HepG2 (cell line): ENCODE results near the gene TCP11L1. TPM values are rescaled to one million over a fixed set of nuclear protein-coding genes. Genes with fewer than 3 reads are reported as not detected.

Source experiments
- CBX1 ChIP-seq: IDR thresholded peaks from one replicate; pipeline ENCODE4 v1.6.1; 2016; ENCODE audit warnings: antibody characterized with exemption, low read depth
- ISL2 ChIP-seq: sonication (generic); formaldehyde crosslinking; IDR thresholded peaks from 2 replicates; pipeline ENCODE4 v1.5.0; 2020; ENCODE audit warnings: missing genetic modification reagents
- MEIS2 ChIP-seq: sonication (generic); formaldehyde crosslinking; IDR thresholded peaks from 2 replicates; pipeline ENCODE4 v1.9.0; 2021; ENCODE audit warnings: mild to moderate bottlenecking, missing genetic modification reagents
- NFIC ChIP-seq: IDR thresholded peaks from 2 replicates; pipeline ENCODE4 v1.6.1; 2012; ENCODE audit warnings: mild to moderate bottlenecking, low read length, inconsistent platforms
- SP2 ChIP-seq: sonication (generic); formaldehyde crosslinking; IDR thresholded peaks from 2 replicates; pipeline ENCODE4 v1.5.1; 2020; ENCODE audit warnings: mild to moderate bottlenecking, missing genetic modification reagents
- TSC22D2 ChIP-seq: sonication (generic); formaldehyde crosslinking; IDR thresholded peaks from 2 replicates; pipeline ENCODE4 v1.5.1; 2020; ENCODE audit warnings: missing genetic modification reagents, mild to moderate bottlenecking, borderline replicate concordance
- ZNF101 ChIP-seq: sonication (generic); formaldehyde crosslinking; IDR thresholded peaks from 2 replicates; pipeline ENCODE4 v1.4.0; 2020; ENCODE audit warnings: mild to moderate bottlenecking, low read depth, missing genetic modification reagents, borderline replicate concordance
- ZNF160 ChIP-seq: sonication (generic); formaldehyde crosslinking; IDR thresholded peaks from 2 replicates; pipeline ENCODE4 v1.8.0; 2022; ENCODE audit warnings: mild to moderate bottlenecking, inconsistent platforms, missing genetic modification reagents
- ZNF224 ChIP-seq: sonication (generic); formaldehyde crosslinking; IDR thresholded peaks from 2 replicates; pipeline ENCODE4 v1.5.0; 2020; ENCODE audit warnings: mild to moderate bottlenecking, missing genetic modification reagents
- ZNF232 ChIP-seq: sonication (generic); formaldehyde crosslinking; IDR thresholded peaks from 2 replicates; pipeline ENCODE4 v1.4.0; 2020; ENCODE audit warnings: missing genetic modification reagents, borderline replicate concordance
- ZNF256 ChIP-seq: sonication (generic); formaldehyde crosslinking; conservative IDR thresholded peaks from 2 replicates; pipeline ENCODE4 v1.4.0; 2020; ENCODE audit warnings: missing genetic modification reagents
- ZNF317 ChIP-seq: sonication (generic); formaldehyde crosslinking; IDR thresholded peaks from 2 replicates; pipeline ENCODE4 v1.5.0; 2020; ENCODE audit warnings: mild to moderate bottlenecking, missing genetic modification reagents
- ZNF720 ChIP-seq: sonication (generic); formaldehyde crosslinking; IDR thresholded peaks from 2 replicates; pipeline ENCODE4 v1.4.0; 2020; ENCODE audit warnings: missing genetic modification reagents
- ZNF749 ChIP-seq: sonication (generic); formaldehyde crosslinking; IDR thresholded peaks from 2 replicates; pipeline ENCODE4 v1.8.0; 2022; ENCODE audit warnings: mild to moderate bottlenecking, missing genetic modification reagents, moderate library complexity, borderline replicate concordance
- ZSCAN31 ChIP-seq: sonication (generic); formaldehyde crosslinking; IDR thresholded peaks from 2 replicates; pipeline ENCODE4 v1.5.0; 2020; ENCODE audit warnings: low read depth, mild to moderate bottlenecking, missing genetic modification reagents
- polyA plus RNA-seq, 8 experiments: library from polyadenylated mRNA; depleted of rRNA in 3 of 8; stranded (reverse) in 7 of 8; unstranded in 1 of 8; fragments of >200 nt; fragmentation: Illumina TruSeq in 4 of 8; extraction: Trizol in 4 of 8; gene quantifications; 2 replicates each; pipeline versions ENCODE4 v1.2.1 to v1.2.3, GENCODE V29; 2011 to 2016; ENCODE audit warnings: low read depth in 4 of 8, missing spikeins in 1 of 8, mixed read lengths in 1 of 8; ENCODE audit not compliant: insufficient read depth in 1 of 8
- total RNA-seq, 5 experiments: library from RNA; depleted of rRNA; stranded (reverse); fragments of >200 nt; fragmentation: Illumina TruSeq; extraction: Trizol; gene quantifications; 2 replicates each; pipeline ENCODE4 v1.2.3, GENCODE V29; 2016; ENCODE audit warnings: low read depth in 1 of 5
- TF ChIP-seq, protein P1 (sequence below): sonication (generic); formaldehyde crosslinking; IDR thresholded peaks from 2 replicates; pipeline ENCODE4 v1.4.0; 2020; ENCODE audit warnings: mild to moderate bottlenecking, missing genetic modification reagents, borderline replicate concordance
- TF ChIP-seq, protein P2 (sequence below): sonication (generic); formaldehyde crosslinking; IDR thresholded peaks from 2 replicates; pipeline ENCODE4 v1.4.0; 2020; ENCODE audit warnings: missing genetic modification reagents, mild to moderate bottlenecking, borderline replicate concordance
- TF ChIP-seq, protein P3 (sequence below): sonication (generic); formaldehyde crosslinking; IDR thresholded peaks from 2 replicates; pipeline ENCODE4 v1.5.1; 2020; ENCODE audit warnings: missing genetic modification reagents, mild to moderate bottlenecking, borderline replicate concordance

The TCP11L1 gene
- total and polyA plus RNA-seq, 2 of the 13 experiments (the other 11 are each of a cell fraction or from before 2014, with no cell fraction given), result 7.9 to 10.1 TPM

DNA sequence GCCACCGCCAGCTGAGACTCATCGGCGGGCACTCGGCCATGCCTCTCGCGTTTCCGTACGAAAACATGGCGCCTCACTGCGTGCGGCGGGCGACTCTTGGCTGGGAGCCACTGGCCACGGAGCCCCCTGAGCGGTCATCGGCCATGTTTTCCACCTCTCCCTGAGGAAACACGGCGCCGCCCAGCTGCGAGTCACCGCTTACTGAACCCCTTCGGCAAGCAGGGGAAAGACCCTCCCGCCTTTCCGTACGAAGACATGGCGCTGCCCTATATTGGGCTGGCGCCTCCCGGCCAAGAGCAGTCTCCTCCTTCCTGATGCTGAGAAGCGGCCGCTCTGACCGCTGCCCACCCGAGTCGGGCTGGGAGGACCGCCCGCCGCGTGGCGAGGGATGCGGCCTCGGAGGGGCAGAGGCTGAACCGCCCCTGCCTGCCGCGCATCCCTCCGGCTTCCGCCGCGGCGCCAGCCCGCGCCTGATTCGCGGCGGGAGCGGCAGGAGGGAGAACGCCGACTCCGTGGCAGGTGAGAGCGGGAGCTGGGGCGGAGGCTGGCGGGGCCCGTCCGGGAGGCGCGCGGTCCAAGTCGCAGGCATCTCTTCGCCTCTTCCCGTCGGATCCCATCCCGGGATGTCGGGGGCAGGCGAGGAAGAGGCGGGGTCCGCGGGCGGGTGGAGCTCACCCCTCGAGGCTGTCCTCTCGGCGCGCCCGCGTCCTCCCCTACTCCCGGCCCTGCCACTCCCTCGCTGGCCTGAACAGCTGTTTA is at the start of gene TCP11L1 (continued):
- TF ChIP-seq, protein P1, sequence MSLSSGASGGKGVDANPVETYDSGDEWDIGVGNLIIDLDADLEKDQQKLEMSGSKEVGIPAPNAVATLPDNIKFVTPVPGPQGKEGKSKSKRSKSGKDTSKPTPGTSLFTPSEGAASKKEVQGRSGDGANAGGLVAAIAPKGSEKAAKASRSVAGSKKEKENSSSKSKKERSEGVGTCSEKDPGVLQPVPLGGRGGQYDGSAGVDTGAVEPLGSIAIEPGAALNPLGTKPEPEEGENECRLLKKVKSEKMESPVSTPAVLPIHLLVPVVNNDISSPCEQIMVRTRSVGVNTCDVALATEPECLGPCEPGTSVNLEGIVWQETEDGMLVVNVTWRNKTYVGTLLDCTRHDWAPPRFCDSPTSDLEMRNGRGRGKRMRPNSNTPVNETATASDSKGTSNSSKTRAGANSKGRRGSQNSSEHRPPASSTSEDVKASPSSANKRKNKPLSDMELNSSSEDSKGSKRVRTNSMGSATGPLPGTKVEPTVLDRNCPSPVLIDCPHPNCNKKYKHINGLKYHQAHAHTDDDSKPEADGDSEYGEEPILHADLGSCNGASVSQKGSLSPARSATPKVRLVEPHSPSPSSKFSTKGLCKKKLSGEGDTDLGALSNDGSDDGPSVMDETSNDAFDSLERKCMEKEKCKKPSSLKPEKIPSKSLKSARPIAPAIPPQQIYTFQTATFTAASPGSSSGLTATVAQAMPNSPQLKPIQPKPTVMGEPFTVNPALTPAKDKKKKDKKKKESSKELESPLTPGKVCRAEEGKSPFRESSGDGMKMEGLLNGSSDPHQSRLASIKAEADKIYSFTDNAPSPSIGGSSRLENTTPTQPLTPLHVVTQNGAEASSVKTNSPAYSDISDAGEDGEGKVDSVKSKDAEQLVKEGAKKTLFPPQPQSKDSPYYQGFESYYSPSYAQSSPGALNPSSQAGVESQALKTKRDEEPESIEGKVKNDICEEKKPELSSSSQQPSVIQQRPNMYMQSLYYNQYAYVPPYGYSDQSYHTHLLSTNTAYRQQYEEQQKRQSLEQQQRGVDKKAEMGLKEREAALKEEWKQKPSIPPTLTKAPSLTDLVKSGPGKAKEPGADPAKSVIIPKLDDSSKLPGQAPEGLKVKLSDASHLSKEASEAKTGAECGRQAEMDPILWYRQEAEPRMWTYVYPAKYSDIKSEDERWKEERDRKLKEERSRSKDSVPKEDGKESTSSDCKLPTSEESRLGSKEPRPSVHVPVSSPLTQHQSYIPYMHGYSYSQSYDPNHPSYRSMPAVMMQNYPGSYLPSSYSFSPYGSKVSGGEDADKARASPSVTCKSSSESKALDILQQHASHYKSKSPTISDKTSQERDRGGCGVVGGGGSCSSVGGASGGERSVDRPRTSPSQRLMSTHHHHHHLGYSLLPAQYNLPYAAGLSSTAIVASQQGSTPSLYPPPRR (CRISPR knock-in tag), result no peak; the same call in 1 of the 2 replicates
- TF ChIP-seq ZNF160 (CRISPR knock-in tag) (no peak), ZNF224 (CRISPR knock-in tag) (peak; percentile 75; the same call in 1 of the 2 replicates), ZNF256 (CRISPR knock-in tag) (0 out of 2 replicates have a peak, but pooled peaks have one; percentile 38), ZNF232 (CRISPR knock-in tag) (0 out of 2 replicates have a peak, but pooled peaks have one; percentile 17), SP2 (CRISPR knock-in tag) (peak; percentile 47; the same call in 1 of the 2 replicates), MEIS2 (CRISPR knock-in tag) (no peak; the same call in 1 of the 2 replicates), ISL2 (CRISPR knock-in tag) (peak; percentile 33), ZNF720 (0 out of 2 replicates have a peak, but pooled peaks have one; percentile 51), ZNF101 (no peak), NFIC (no peak), TSC22D2 (CRISPR knock-in tag) (no peak), ZSCAN31 (CRISPR knock-in tag) (no peak; the same call in 1 of the 2 replicates), CBX1 (no peak), ZNF749 (CRISPR knock-in tag) (no peak), ZNF317 (CRISPR knock-in tag) (peak; percentile 91)
- TF ChIP-seq, protein P2, sequence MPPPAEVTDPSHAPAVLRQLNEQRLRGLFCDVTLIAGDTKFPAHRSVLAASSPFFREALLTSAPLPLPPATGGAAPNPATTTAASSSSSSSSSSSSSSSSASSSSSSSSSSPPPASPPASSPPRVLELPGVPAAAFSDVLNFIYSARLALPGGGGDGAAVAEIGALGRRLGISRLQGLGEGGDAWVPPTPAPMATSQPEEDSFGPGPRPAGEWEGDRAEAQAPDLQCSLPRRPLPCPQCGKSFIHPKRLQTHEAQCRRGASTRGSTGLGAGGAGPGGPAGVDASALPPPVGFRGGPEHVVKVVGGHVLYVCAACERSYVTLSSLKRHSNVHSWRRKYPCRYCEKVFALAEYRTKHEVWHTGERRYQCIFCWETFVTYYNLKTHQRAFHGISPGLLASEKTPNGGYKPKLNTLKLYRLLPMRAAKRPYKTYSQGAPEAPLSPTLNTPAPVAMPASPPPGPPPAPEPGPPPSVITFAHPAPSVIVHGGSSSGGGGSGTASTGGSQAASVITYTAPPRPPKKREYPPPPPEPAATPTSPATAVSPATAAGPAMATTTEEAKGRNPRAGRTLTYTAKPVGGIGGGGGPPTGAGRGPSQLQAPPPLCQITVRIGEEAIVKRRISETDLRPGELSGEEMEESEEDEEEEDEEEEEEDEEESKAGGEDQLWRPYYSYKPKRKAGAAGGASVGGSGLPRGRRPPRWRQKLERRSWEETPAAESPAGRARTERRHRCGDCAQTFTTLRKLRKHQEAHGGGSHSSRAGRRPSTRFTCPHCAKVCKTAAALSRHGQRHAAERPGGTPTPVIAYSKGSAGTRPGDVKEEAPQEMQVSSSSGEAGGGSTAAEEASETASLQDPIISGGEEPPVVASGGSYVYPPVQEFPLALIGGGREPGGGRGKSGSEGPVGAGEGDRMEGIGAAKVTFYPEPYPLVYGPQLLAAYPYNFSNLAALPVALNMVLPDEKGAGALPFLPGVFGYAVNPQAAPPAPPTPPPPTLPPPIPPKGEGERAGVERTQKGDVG (CRISPR knock-in tag), result no peak
- TF ChIP-seq, protein P3, sequence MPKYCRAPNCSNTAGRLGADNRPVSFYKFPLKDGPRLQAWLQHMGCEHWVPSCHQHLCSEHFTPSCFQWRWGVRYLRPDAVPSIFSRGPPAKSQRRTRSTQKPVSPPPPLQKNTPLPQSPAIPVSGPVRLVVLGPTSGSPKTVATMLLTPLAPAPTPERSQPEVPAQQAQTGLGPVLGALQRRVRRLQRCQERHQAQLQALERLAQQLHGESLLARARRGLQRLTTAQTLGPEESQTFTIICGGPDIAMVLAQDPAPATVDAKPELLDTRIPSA, result no peak; the same call in none of the 2 replicates
